HG02610 (cell line): ENCODE results near the gene DPEP2.
"Not testable (repeated sequence)": the region's sequence is repeated elsewhere in the genome, so short reads cannot be mapped to it uniquely, and the experiment has no call there.

ENCODE experiments used
- ATAC-seq: cut with Tn5 transposase; IDR thresholded peaks from one replicate; pipeline ENCODE4 v1.9.1; 2021; ENCODE audit warnings: mild to moderate bottlenecking, moderate library complexity; ENCODE audit not compliant: unreplicated experiment

The DPEP2 gene, protein sequence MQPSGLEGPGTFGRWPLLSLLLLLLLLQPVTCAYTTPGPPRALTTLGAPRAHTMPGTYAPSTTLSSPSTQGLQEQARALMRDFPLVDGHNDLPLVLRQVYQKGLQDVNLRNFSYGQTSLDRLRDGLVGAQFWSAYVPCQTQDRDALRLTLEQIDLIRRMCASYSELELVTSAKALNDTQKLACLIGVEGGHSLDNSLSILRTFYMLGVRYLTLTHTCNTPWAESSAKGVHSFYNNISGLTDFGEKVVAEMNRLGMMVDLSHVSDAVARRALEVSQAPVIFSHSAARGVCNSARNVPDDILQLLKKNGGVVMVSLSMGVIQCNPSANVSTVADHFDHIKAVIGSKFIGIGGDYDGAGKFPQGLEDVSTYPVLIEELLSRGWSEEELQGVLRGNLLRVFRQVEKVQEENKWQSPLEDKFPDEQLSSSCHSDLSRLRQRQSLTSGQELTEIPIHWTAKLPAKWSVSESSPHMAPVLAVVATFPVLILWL

DNA sequence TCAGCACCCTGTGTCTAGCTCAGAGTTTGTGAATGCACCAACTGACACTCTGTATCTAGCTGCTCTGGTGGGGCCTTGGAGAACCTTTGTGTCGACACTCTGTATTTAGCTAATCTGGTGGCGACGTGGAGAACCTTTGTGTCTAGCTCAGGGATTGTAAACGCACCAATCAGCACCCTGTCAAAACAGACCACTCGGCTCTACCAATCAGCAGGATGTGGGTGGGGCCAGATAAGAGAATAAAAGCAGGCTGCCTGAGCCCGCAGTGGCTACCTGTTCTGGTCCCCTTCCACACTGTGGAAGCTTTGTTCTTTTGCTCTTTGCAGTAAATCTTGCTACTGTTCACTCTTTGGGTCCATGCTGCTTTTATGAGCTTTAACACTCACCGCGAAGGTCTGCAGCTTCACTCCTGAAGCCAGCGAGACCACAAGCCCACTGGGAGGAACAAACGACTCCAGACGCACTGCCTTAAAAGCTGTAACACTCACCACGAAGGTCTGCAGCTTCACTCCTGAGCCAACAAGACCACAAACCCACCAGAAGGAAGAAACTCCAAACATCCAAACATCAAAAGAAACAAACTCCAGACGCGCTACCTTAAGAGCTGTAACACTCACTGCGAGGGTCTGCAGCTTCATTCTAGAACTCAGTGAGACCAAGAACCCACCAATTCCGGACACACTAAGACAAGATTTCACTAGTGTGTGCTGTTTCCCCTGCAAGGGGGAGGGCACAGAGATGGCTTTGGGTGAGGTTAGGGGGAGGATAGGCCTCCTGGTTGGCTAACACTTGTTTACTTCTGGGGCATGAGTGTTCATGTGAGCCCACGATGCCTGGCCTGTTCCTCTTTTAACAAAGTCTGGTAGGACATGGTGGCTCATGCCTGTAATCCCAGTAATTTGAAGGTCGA lies at the start of gene DPEP2:
Gene DPEP2 (minus strand): TSS at position 706 of the 910 bp plus-strand sequence. CDS start 6,272 bp downstream, outside the sequence.
- ATAC-seq, result not testable (repeated sequence)

DNA sequence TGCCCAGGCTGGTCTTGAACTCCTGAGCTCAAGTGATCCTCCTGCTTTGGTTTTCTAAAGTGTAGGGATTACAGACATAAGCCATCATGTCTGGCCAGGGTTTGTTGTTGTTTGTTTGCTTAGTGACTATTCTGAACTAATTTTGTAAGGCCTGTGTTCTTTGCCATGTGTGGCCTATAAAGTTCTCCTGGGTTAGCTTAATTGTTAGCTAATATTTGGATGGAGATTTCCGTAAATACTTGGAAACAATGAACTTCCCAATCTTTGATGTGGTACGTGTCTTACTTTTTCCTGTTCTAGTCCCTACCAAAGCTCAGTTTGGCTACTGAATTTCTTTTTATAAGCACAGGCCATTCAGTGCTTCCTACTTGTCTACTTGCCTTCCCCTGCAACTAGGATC lies 48.7 kb upstream of the DPEP2 start:
- ATAC-seq, result no peak

DNA sequence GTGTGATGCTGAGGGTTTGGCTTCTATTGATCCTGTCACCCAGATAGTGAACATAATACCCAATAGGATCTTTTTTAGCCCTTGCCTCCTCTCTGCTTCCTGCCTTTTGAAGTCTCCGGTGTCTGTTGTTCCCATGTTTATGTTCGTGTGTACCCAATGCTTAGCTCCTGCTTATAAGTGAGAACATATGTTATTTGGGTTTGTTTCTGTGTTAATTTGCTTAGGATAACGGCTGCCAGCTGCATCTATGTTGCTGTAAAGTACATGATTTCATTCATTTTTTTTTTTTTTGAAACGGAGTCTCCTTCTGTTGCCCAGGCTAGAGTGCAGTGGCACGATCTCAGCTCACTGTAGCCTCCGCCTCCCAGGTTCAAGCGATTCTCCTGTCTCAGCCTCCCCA lies 46.8 kb upstream of the DPEP2 start:
- ATAC-seq, result no peak

DNA sequence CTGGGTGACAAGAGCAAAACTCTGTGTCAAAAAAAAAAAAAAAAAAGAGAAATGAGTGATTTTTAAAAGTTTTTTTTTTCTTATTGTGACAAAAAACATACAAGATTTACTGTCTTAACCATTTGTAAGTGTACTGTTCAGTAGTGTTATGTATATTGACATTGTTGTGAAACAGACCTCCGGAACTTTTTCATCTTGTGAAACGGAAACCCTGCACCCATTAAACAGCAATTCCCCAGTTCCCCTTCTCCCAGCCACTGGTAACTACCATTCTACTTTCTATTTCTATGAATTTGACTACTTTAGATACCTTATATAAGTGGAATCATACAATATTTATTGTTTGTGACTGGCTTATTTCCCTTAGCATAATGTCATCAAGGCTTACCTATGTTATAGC lies 42.5 kb upstream of the DPEP2 start:
- ATAC-seq, result no peak

DNA sequence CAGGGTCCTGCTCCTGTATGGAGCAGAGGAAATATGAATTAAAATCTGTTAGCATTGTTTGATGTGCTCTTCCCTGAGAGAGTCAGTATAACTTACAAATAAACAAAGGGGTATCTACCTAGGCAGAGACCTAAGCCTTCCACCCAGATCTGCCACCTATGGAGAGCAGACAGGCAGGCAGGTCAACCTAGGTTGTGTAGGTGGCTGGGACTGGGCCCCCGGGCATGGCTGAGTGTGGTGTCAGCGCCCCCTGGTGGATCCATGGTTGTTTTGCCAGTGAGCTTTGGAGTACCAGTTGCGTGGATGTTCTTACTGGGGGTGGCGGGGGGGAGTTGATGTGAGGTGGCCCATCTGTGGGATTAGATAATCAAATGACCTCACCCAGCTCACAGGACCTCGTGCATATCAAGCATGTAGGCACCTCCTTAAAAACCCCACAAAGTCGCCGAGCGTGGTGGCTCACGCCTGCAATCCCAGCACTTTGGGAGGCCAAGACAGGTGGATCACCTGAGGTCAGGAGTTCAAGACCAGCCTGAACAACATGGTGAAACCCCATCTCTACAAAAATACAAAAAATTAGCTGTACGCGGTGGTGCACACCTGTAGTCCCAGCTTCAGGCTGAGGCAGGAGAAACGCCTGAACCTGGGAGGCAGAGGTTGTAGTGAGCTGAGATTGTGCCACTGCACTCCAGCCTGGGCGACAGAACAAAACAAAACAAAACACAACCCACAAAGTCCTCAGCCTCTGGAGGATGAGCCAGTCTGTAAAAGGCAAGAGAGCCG lies 41.4 kb upstream of the DPEP2 start:
- ATAC-seq, result peak; percentile 56

DNA sequence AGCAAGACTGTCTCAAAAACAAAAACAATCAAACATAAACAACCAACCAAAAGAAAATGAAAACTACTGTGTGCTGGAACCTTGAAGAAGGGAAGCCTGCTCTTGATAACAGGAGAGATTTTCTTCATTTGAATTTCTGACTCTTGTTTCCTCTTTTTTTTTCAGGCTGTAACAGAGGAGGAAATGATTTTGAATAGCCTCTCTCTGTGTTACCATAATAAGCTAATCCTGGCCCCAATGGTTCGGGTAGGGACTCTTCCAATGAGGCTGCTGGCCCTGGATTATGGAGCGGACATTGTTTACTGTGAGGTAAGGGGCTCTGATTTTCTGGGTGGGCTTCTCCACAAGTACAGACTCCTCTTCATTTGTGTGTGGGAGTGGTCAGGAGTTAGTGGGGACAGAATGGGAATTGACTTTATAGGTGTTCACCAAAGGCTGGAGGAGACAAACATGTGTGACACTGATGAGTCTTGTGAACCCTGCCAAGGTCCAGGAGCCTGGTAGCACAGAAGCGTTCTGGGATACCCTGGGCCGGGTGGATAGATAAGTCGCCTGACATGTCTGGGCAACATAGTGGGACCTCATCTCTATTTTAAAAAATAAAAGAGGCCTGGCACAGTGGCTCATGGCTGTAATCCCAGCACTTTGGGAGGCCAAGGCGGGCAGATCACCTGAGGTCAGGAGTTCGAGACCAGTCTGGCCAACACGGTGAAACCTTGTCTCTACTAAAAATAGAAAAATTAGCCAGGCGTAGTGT lies 38.7 kb upstream of the DPEP2 start:
- no peak for ATAC-seq

DNA sequence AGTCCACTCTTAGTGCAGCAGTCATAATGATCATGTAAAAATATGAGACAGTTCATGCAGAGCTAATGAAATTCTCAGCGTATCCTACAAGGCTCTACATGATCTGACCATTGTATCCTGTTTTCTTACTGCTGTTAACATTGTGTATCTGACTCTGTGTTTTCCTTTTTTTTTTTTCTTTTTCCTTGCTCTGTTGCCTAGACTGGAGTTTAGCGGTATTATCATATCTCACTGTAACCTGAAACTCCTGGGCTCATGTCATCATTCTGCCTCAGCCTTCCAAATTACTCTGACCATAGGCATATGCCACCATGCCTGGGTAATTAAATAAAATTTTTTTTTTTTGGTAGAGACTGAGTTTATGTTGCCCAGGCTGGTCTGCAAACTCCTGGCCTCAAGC lies 35.9 kb upstream of the DPEP2 start:
- ATAC-seq, result no peak

DNA sequence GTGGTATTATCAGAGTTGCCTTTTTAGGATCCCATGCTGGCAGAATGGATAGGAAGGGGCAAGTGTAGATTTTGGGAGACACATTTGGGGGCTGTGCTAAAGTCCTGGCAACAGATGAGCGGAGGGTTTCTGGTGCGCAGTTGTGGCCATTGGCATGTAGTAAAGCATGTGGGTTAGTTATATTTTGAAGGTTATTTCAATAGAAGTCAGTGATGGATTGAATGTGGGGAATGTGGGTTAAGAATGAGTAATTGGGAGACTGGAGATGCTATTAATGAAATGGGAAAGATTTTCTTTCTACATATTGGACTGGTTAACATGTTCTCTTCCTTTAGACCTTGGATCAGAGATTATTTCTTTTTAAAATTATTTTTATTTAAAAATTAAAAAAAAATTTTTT lies 33.8 kb upstream of the DPEP2 start:
- no peak for ATAC-seq

DNA sequence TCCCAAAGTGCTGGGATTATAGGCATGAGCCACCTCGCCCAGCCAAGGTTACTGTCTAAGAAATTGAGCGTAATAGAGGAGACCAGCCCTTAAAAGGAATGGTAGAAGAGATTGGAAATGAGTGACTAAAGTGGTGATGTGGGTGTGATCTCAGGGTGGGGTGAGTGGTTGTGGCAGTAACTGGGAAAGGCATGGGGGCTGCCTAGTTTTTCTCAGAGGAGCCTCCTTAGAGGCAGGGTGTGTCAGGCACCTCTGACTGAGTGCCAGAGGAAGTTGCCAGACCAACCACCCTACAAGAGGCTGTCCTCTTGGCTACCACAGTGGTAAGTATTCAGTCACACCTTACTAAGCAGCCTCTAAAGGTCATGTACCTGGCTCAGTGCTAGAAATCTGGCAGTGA lies 32.7 kb upstream of the DPEP2 start:
- no peak for ATAC-seq

DNA sequence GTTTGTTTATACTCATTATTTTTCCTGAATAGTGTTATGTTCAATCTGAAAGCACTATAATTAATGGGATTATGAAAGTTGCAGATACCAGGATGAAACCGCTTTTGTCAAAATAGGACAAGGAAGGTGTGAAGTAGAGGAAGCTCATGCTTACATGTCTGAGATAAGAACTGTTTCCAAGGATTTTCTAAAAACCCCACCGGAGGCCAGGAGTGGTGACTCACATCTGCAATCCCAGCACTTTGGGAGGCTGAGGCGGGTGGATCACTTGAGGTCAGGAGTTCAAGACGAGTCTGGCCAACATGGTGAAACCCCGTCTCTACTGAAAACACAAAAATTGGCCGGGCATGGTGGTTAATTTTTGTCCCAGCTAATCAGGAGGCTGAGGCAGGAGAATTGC lies 30.8 kb upstream of the DPEP2 start:
- ATAC-seq, result not testable (repeated sequence)

DNA sequence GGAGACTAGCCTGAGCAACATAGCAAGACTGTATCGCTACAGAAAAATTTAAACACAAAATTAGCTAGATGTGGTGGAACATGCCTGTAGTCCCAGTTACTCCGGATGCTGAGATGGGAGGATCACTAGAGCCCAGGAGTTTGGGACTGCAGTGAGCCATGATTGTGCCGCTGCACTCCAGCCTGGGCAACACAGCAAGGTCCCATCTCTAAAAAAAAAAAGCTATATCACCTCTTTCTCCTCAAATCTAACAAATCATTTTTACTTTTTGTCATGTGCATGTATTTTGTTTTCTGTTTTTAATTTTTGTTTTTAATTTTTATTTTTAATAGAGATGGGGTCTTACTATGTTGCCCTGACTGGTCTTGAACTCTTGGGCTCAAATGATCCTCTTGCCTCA lies 29.7 kb upstream of the DPEP2 start:
- no peak for ATAC-seq

DNA sequence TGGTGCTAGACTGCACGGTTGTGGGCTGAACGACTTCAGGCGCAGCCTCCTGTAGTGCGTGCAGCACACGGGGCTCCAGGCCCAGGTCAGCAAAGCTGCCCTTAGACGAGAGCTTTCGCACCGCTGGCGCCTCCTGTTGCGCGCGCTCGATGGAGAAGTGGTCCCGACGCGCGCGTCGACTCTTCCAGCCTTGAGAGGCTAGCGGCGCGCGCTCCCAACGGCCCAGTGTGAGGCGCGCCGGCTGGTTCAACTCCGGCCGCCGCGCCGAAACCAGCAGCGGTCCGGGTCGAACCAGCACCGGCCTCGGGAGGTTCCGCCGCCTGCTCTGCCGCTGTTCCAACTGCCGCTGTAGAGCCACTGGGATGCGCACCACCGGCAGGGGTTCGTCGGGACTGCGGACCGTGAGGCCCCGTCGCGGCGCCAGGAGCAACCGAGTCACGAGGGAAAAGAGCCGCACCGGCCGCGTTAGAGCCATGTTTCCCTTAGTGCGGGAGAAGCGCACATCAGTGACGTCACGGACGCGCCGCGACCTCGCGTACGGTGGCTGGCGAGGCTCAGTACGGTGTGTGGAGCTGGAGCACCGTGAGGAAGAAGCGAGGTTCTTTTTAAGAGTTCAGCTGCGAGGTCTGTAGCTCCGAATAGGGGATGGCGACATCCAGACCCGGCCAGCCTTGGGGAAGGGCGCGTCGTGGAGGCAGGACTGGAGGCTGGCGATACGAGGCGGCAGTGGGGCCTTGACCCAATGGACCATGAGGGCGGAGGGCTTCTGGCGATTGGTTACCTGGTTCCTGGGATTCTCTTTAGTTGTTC lies 23.6 kb upstream of the DPEP2 start, which contains the start of the genes DDX28 and DUS2:
Gene DDX28 (minus strand): TSS at position 505 of the 810 bp plus-strand sequence. CDS start 30 bp downstream, at position 475.
Gene DUS2 (plus strand): TSS at position 557 of the 810 bp plus-strand sequence. CDS start 14,740 bp downstream, outside the sequence.
- peak; percentile 74 for ATAC-seq

DNA sequence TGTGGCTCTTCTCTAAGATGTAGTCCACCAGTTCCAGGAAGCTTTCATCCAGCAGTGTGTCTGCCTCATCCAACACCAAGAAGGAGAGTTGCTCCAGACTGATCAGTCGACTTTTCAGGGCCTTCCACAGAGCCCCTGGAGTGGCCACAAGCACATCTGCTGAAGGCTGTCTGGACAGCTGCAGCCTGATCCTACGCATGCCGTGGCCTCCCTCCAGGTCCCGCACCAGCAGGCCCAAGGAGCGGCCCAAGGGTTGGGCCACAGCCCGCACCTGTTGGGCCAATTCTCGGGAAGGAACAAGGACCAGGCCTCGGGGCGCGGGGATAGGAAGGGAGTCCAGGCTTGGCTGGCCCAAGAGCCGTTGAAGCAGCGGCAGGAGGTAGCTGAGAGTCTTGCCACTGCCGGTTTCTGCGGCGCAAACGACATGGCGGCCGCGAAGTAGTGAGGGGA lies 23.0 kb upstream of the DPEP2 start:
- peak; percentile 3 for ATAC-seq

DNA sequence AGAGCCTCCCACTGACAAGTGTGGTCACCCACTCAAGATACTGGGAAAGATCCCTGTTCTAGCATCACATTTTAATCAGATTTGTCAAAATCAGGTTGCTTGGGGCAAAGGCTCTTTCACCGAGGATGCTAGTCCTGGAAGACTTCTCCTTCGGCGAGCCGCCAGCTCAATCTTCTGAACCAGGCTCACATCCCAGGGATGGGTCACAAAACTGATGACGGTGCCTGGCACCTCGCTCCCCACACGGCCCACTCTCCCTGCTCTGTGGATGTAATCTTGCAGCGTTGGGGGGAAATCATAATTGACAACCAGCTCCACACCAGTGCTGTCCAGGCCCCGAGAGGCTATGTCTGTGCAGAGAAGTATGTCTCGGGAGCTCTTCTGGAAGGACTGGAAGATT lies 22.2 kb upstream of the DPEP2 start:
- no peak for ATAC-seq

DNA sequence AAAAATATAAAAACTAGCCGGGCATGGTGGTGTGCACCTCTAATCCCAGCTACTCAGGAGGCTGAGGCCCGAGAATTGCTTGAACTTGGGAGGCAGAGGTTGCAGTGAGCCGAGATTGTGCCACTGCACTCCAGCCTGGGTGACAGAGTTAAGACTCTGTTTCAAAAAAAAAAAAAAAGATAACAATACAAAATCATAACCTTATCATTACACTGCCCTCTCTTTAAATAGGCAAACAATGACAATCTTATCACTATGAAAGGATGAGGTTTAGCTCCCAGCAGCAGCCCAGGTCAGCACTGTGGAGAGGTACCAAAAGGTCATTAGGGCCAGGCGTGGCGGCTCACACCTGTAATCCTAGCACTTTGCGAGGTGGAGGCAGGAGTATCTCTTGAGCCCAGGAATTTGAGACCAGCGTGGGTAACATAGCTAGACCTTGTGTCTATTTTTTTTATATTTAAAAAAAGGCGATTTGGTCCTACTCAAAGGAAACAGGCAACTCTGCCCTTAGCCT lies 19.9 kb upstream of the DPEP2 start:
- ATAC-seq, result no peak

DNA sequence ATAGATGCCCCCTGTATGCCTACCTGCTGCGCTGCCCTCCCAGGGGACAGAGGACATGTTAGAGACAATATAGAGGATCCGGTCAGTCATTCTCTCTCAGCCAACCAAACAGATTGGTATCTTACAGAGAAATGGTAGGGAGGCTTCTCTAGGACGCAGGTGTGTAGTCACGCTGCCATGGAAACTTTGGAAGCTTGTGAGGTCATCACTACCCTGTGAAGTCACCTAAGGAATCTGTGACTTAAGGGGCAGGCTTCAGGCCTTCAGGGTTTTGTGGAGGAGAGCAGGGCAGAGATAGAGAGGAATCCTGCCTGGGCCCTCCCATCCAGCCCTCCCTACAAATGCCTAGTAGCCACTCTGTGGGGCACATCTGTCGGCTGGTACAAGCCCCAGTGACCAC lies 16.4 kb upstream of the DPEP2 start, which contains the start of gene DPEP2NB:
Gene DPEP2NB (minus strand): TSS at position 231 of the 400 bp plus-strand sequence. CDS start 141 bp downstream, at position 90.
- no peak for ATAC-seq

DNA sequence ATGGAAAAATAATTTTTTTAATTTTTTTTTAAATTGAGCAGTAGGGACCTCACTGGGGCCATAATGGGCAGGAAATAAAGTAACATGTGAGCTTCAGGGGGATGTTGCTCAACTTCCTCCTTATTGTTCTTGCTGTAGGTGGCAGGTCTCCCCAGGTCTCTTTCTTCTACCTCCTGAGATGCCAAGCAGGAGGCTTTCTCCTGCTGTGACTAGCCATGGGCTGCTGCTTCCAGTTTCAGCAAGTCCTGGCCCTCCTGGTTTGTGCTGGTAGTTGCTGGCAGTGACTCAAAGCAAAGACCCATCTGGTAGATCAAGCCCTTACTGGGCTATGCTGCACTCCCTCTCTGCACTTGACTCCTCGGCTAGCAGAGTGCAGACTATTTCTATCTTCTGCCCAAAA lies 14.2 kb upstream of the DPEP2 start:
- no peak for ATAC-seq

DNA sequence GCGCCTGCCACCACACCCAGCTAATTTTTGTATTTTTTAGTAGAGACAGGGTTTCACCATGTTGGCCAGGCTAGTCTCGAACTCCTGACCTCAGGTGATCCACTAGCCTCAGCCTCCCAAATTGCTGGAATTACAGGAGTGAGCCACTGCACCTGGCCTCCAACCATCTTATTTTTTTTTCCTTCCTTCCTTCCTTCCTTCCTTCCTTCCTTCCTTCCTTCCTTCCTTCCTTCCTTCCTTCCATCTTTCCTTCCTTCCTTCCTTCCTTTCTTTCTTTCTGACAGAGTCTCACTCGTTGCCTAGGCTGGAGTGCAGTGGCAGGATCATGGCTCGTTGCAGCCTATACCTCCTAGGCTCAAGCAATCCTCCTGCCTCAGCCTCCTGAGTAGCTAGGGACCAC lies 10.6 kb upstream of the DPEP2 start:
- ATAC-seq, result not testable (repeated sequence)
